ENCODE results near the gene FAM180B. TPM values are rescaled to one million over a fixed set of nuclear protein-coding genes. Genes with fewer than 3 reads are reported as not detected.

Gene FAM180B
- total and polyA plus RNA-seq, 10 of the 15 experiments (the other 5 are each of a cell fraction or from before 2014, with no cell fraction given), result 0.04 to 0.34 TPM; not detected in 8

DNA sequence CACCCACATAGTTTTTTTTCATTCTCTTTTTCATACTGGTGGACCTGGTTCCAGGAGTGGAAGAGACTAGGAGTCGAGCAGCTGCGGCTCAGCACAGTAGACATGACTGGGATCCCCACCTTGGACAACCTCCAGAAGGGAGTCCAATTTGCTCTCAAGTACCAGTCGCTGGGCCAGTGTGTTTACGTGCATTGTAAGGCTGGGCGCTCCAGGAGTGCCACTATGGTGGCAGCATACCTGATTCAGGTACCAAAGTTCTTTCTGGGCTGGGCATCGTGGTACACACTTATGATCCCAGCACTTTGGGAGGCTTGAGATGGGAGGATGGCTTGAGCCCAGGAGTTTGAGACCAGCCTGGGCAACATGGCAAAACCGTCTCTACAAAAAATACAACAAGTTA is 16.8 kb upstream of the FAM180B start:
- no TSS peak for BruUV-seq (replicated peaks)
- WGBS (ENCODE audit: insufficient coverage, insufficient replicate concordance, low lambda C conversion rate, missing lambda C conversion rate), result 98% methylated on average over 7 of the region's 7 CpGs
- TF ChIP-seq FOS (IDR thresholded peaks at IDR 0.05; ENCODE audit: borderline replicate concordance, extremely low read depth, insufficient read length) (no peak), ATF7 (IDR thresholded peaks at IDR 0.05; ENCODE audit: low read depth) (no peak)
- TF ChIP-seq, protein P1, sequence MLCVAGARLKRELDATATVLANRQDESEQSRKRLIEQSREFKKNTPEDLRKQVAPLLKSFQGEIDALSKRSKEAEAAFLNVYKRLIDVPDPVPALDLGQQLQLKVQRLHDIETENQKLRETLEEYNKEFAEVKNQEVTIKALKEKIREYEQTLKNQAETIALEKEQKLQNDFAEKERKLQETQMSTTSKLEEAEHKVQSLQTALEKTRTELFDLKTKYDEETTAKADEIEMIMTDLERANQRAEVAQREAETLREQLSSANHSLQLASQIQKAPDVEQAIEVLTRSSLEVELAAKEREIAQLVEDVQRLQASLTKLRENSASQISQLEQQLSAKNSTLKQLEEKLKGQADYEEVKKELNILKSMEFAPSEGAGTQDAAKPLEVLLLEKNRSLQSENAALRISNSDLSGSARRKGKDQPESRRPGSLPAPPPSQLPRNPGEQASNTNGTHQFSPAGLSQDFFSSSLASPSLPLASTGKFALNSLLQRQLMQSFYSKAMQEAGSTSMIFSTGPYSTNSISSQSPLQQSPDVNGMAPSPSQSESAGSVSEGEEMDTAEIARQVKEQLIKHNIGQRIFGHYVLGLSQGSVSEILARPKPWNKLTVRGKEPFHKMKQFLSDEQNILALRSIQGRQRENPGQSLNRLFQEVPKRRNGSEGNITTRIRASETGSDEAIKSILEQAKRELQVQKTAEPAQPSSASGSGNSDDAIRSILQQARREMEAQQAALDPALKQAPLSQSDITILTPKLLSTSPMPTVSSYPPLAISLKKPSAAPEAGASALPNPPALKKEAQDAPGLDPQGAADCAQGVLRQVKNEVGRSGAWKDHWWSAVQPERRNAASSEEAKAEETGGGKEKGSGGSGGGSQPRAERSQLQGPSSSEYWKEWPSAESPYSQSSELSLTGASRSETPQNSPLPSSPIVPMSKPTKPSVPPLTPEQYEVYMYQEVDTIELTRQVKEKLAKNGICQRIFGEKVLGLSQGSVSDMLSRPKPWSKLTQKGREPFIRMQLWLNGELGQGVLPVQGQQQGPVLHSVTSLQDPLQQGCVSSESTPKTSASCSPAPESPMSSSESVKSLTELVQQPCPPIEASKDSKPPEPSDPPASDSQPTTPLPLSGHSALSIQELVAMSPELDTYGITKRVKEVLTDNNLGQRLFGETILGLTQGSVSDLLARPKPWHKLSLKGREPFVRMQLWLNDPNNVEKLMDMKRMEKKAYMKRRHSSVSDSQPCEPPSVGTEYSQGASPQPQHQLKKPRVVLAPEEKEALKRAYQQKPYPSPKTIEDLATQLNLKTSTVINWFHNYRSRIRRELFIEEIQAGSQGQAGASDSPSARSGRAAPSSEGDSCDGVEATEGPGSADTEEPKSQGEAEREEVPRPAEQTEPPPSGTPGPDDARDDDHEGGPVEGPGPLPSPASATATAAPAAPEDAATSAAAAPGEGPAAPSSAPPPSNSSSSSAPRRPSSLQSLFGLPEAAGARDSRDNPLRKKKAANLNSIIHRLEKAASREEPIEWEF (IDR thresholded peaks at IDR 0.05; ENCODE audit: insufficient replicate concordance, low read depth, low read length), result no peak
- TF ChIP-seq, protein P2, sequence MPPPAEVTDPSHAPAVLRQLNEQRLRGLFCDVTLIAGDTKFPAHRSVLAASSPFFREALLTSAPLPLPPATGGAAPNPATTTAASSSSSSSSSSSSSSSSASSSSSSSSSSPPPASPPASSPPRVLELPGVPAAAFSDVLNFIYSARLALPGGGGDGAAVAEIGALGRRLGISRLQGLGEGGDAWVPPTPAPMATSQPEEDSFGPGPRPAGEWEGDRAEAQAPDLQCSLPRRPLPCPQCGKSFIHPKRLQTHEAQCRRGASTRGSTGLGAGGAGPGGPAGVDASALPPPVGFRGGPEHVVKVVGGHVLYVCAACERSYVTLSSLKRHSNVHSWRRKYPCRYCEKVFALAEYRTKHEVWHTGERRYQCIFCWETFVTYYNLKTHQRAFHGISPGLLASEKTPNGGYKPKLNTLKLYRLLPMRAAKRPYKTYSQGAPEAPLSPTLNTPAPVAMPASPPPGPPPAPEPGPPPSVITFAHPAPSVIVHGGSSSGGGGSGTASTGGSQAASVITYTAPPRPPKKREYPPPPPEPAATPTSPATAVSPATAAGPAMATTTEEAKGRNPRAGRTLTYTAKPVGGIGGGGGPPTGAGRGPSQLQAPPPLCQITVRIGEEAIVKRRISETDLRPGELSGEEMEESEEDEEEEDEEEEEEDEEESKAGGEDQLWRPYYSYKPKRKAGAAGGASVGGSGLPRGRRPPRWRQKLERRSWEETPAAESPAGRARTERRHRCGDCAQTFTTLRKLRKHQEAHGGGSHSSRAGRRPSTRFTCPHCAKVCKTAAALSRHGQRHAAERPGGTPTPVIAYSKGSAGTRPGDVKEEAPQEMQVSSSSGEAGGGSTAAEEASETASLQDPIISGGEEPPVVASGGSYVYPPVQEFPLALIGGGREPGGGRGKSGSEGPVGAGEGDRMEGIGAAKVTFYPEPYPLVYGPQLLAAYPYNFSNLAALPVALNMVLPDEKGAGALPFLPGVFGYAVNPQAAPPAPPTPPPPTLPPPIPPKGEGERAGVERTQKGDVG (CRISPR knock-in tag; IDR thresholded peaks at IDR 0.05), result no peak
- H3K27ac ChIP-seq (ENCODE audit: control insufficient read depth, insufficient read depth), result no peak overlapping the region
- SMC1A ChIA-PET (ENCODE audit: uncharacterized antibody, unreplicated experiment), result interaction anchor here (0.9 kb wide), 1 partner anchor 11 kb away, joined by 3 read pairs; no protein-coding TSS in a partner anchor
- no peak overlapping the region for H2AFZ ChIP-seq (ENCODE audit: control insufficient read depth, low read depth, low read length)
- peaks cover 10 to 32% of the 10 kb centered on the region in 2 experiments for H3K36me3 ChIP-seq (ENCODE audit: control insufficient read depth in 2 of 2, insufficient read depth in 2 of 2, low read length in 1 of 2)
- RAD21 ChIA-PET (ENCODE audit: unreplicated experiment), result interaction anchor here (0.7 kb wide), 1 partner anchor 103 kb away, joined by 3 read pairs; no protein-coding TSS in a partner anchor
- FAIRE-seq, result no peak
- H3K4me3 ChIP-seq, result no peak overlapping the region
- no peak overlapping the region for H3K9ac ChIP-seq (ENCODE audit: control insufficient read depth, insufficient read depth, low read length)
- H3K4me2 ChIP-seq (ENCODE audit: control insufficient read depth, insufficient read depth), result no peak overlapping the region
- peaks cover 29% of the 10 kb centered on the region for H3K79me2 ChIP-seq (ENCODE audit: control insufficient read depth, insufficient read depth, low read length)
- H3K9me3 ChIP-seq (replicated peaks; ENCODE audit: control insufficient read depth, insufficient read depth, low read length), result no peaks in the 10 kb centered on the region
- H4K20me1 ChIP-seq (ENCODE audit: control insufficient read depth, insufficient read depth), result 0 out of 2 replicates have a peak, but pooled peaks cover 3% of the 10 kb centered on the region
- POLR2A ChIA-PET, result interaction anchor here (2.4 kb wide), 1 partner anchor 10 kb away, joined by 7 read pairs; no protein-coding TSS in a partner anchor
- no peak for ATAC-seq
- no peak for DNase-seq (ENCODE audit: low read depth, low spot score)
- in situ Hi-C loops (cut with MboI) (no loop called here), intact Hi-C loops (cut with micrococcal nuclease; ENCODE audit: unreplicated experiment) (no loop called here)
- no peaks in the 10 kb centered on the region for H3K4me1 ChIP-seq (ENCODE audit: control insufficient read depth, insufficient read depth, low read length)
- no peaks in the 10 kb centered on the region for H3K27me3 ChIP-seq (replicated peaks in 1 of 2; ENCODE audit: control insufficient read depth in 2 of 2, insufficient read depth in 2 of 2, low read length in 1 of 2)
- CTCF ChIA-PET, result interaction anchor here (0.6 kb wide), 1 partner anchor 262 kb away, joined by 4 read pairs; no protein-coding TSS in a partner anchor

Measured in GM12878 (cell line).